Spleen (tissue), 11 donors: ENCODE data around the gene CCDC61. TPM values are rescaled to one million over a fixed set of nuclear protein-coding genes. Genes with fewer than 3 reads are reported as not detected.

Experiments used
- DNase-seq: peaks from one replicate; pipeline ENCODE4 v3.0.0-alpha.2; 2020
- H3K27ac ChIP-seq, 8 donors: fragments of 200-600 bp; sonication (generic) in 7 of 8; 1 replicate in 4 of 8; 2 replicates in 4 of 8; pipeline versions ENCODE4 v1.5.0 to v1.8.0; 2016 to 2021; ENCODE audit warnings: inconsistent platforms in 4 of 8, mild to moderate bottlenecking in 4 of 8, moderate library complexity in 1 of 8
- H3K27me3 ChIP-seq, 7 donors: fragments of 200-600 bp; sonication (generic) in 6 of 7; replicated peaks in 1 of 7; 1 replicate in 4 of 7; 2 replicates in 3 of 7; pipeline versions ENCODE4 v1.5.0 to v1.8.0; 2016 to 2021; ENCODE audit warnings: inconsistent platforms in 3 of 7, mild to moderate bottlenecking in 1 of 7
- H3K36me3 ChIP-seq, 6 donors: fragments of 200-600 bp; sonication (generic) in 5 of 6; 1 replicate in 4 of 6; 2 replicates in 2 of 6; pipeline versions ENCODE4 v1.5.0 to v1.8.0; 2016 to 2021; ENCODE audit warnings: inconsistent platforms in 2 of 6
- H3K4me1 ChIP-seq, 6 donors: fragments of 200-600 bp; sonication (generic) in 5 of 6; 1 replicate in 3 of 6; 2 replicates in 3 of 6; pipeline versions ENCODE4 v1.5.0 to v1.8.0; 2016 to 2021; ENCODE audit warnings: inconsistent platforms in 3 of 6
- H3K4me3 ChIP-seq, 8 donors: fragments of 200-600 bp; sonication (generic) in 7 of 8; 1 replicate in 4 of 8; 2 replicates in 4 of 8; pipeline versions ENCODE4 v1.5.0 to v1.8.0; 2016 to 2021; ENCODE audit warnings: inconsistent platforms in 4 of 8, mild to moderate bottlenecking in 4 of 8, moderate library complexity in 2 of 8
- H3K9me3 ChIP-seq, 8 donors: fragments of 200-600 bp; sonication (generic) in 7 of 8; 1 replicate in 4 of 8; 2 replicates in 4 of 8; pipeline versions ENCODE4 v1.5.0 to v1.8.0; 2016 to 2021; ENCODE audit warnings: inconsistent platforms in 4 of 8
- POLR2A ChIP-seq, 3 donors: fragments of 450-650 bp; IDR thresholded peaks; one replicate each; pipeline ENCODE4 v1.5.1; 2017; ENCODE audit warnings: antibody characterized with exemption in 3 of 3, mild to moderate bottlenecking in 1 of 3
- POLR2AphosphoS5 ChIP-seq, 3 donors: sonication (generic); formaldehyde crosslinking; IDR thresholded peaks; one replicate each; pipeline ENCODE4 v1.5.1; 2017; ENCODE audit warnings: antibody characterized with exemption in 3 of 3
- WGBS, 5 donors: extraction: QIAGEN DNeasy Blood & Tissue Kit in 3 of 5; methylation state at CpG; one replicate each; pipeline versions ENCODE4 v1.1.5 to v1.1.7; 2013 to 2018; 5-methylcytosine and 5-hydroxymethylcytosine counted together
- intact Hi-C: fragments of 100-400 bp; cut with DNase I; formaldehyde crosslinking; loops from one replicate; pipeline ENCODE4 v1.15.0; 2023; ENCODE audit warnings: low total_unique reads
- polyA plus RNA-seq, 3 donors: library from polyadenylated mRNA; stranded (reverse); fragments of 200-250 nt; gene quantifications; one replicate each; pipeline ENCODE4 v1.2.1, GENCODE V29; 2013
- total RNA-seq, 7 donors: library from RNA; depleted of rRNA in 3 of 7; stranded (reverse); fragments of >200 nt in 3 of 7; fragmentation: NEBNext Ultra II Directional in 4 of 7; extraction: Animal tissue kit (Norgen Biotek cat#: 25700) in 4 of 7; gene quantifications; one replicate each; pipeline versions ENCODE4 v1.1.0 to v1.2.1, GENCODE V29; 2016 to 2021
- TF ChIP-seq, protein P1 (sequence below), 11 experiments: fragments of 200-600 bp in 7 of 11; fragments of 450-650 bp in 4 of 11; sonication (generic) in 4 of 11; IDR thresholded peaks in 8 of 11; conservative IDR thresholded peaks in 3 of 11; 1 replicate in 7 of 11; 2 replicates in 4 of 11; pipeline versions ENCODE4 v1.4.0 to v1.8.0; 2016 to 2021; ENCODE audit warnings: antibody characterized with exemption in 11 of 11, inconsistent platforms in 4 of 11, mild to moderate bottlenecking in 1 of 11
- donor health status: healthy with polysubstance abuse.
- donor health status: DM: no; HTN: no; CAD: no; lungs with moderate emphysema.
- donor health status: DM: no; HTN: no; CAD: no.
- donor health status: Bipolar disorder and iron deficiency.
- donor health status: healthy.
- donor health status: DM: no; HTN: no; CAD: no.
- donor health status: DM: yes; HTN: yes; CAD: no.

Gene CCDC61
- total and polyA plus RNA-seq, 10 donors, result 5.0 to 24.6 (median 16.7) TPM

DNA sequence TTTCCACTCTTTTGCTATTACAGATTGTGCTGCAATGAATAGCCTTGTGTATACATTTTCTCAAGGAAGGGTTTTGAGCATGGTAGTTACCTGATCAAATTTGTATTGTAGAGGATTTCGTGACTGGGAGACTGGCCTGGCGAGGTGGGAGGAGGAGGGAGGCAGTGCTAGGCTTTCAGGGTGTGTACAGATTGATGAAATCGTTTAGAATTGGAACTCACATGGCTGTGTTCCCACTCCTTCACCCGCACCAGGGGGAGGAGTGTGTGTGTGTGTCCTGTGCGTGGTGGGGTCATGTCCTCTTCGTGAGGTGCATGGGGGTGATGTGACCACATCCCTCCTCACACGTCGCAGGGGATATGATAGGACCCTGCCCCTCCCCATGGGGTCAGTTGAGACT, 19.3 kb downstream of the CCDC61 start:
- Histone ChIP-seq H3K36me3 (peaks cover 0 to 40% (median 2%) of the 10 kb centered on the region in 6 donors), H3K4me3 (peak overlapping the region in 4 of 8 donors; percentile 75 to 94 (median 80)), H3K27ac (no peak overlapping the region), H3K4me1 (peaks cover 0 to 43% (median 28%) of the 10 kb centered on the region in 6 donors), H3K27me3 (peaks cover 0 to 39% (median 18%) of the 10 kb centered on the region in 7 donors), H3K9me3 (no peaks in the 10 kb centered on the region)
- intact Hi-C loops, result loop anchor here (10.0 kb wide), 1 partner anchor 90 kb away; no protein-coding TSS in a partner anchor
- 46 to 62% (median 47%) methylated on average over 8 of the region's 8 CpGs for WGBS, 5 donors
- TF ChIP-seq, protein P1, sequence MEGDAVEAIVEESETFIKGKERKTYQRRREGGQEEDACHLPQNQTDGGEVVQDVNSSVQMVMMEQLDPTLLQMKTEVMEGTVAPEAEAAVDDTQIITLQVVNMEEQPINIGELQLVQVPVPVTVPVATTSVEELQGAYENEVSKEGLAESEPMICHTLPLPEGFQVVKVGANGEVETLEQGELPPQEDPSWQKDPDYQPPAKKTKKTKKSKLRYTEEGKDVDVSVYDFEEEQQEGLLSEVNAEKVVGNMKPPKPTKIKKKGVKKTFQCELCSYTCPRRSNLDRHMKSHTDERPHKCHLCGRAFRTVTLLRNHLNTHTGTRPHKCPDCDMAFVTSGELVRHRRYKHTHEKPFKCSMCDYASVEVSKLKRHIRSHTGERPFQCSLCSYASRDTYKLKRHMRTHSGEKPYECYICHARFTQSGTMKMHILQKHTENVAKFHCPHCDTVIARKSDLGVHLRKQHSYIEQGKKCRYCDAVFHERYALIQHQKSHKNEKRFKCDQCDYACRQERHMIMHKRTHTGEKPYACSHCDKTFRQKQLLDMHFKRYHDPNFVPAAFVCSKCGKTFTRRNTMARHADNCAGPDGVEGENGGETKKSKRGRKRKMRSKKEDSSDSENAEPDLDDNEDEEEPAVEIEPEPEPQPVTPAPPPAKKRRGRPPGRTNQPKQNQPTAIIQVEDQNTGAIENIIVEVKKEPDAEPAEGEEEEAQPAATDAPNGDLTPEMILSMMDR (IDR thresholded peaks at IDR 0.05 in 8 of 11, conservative IDR thresholded peaks at IDR 0.05 in 3 of 11), result no peak
- TF ChIP-seq POLR2AphosphoS5 (IDR thresholded peaks at IDR 0.05) (no peak), POLR2A (IDR thresholded peaks at IDR 0.05) (no peak)
- DNase-seq, result no peak

DNA sequence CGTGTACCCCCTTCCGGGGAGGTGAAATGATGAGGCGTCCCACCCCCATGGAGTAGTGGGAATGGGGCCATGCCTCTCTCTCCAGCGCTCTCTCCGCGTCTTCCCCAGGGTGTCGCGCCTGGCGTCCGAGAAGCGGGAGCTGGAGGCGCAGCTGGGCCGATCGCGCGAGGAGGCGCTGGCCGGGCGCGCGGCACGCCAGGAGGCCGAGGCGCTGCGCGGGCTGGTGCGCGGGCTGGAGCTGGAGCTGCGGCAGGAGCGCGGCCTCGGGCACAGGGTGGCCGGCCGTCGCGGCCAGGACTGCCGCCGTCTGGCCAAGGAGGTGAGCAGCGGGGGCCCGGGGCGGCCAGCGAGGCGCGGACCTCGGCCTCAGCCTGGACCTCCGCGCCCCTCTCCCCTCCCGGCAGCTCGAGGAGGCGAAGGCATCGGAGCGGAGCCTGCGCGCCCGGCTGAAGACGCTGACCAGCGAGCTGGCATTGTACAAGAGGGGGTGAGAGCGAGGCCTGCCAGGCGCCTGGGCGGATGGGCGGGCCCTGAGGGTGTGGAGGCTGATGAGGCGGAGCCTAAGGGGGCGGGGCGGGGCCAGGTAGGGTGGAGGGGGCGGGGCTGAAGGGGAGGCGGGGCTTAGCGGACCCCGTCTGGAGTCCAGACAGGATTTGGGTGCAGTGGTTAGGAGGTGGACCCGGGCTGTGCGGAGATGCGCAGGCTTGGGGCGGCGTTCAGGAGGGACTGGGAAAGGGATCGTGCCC, 19.8 kb downstream of the CCDC61 start:
- TF ChIP-seq POLR2AphosphoS5 (IDR thresholded peaks at IDR 0.05) (peak in 1 of 3 donors; percentile 63), POLR2A (IDR thresholded peaks at IDR 0.05) (no peak)
- TF ChIP-seq, protein P1 (IDR thresholded peaks at IDR 0.05 in 8 of 11, conservative IDR thresholded peaks at IDR 0.05 in 3 of 11), result peak in 1 of 11 experiments; percentile 16
- Histone ChIP-seq H3K9me3 (no peaks in the 10 kb centered on the region), H3K4me3 (peak overlapping the region in 6 of 8 donors; percentile 53 to 94 (median 76)), H3K27me3 (peaks cover 0 to 39% (median 18%) of the 10 kb centered on the region in 7 donors), H3K36me3 (peaks cover 0 to 41% (median 2%) of the 10 kb centered on the region in 6 donors), H3K27ac (peak overlapping the region in 2 of 8 donors; percentile 83 to 89), H3K4me1 (peaks cover 0 to 37% (median 28%) of the 10 kb centered on the region in 6 donors)
- WGBS, 5 donors, result 5 to 15% (median 10%) methylated on average over 26 to 74 of the region's 74 CpGs
- intact Hi-C loops, result loop anchor here (10.0 kb wide), 1 partner anchor 90 kb away; no protein-coding TSS in a partner anchor
- DNase-seq, result peak; percentile 91

DNA sequence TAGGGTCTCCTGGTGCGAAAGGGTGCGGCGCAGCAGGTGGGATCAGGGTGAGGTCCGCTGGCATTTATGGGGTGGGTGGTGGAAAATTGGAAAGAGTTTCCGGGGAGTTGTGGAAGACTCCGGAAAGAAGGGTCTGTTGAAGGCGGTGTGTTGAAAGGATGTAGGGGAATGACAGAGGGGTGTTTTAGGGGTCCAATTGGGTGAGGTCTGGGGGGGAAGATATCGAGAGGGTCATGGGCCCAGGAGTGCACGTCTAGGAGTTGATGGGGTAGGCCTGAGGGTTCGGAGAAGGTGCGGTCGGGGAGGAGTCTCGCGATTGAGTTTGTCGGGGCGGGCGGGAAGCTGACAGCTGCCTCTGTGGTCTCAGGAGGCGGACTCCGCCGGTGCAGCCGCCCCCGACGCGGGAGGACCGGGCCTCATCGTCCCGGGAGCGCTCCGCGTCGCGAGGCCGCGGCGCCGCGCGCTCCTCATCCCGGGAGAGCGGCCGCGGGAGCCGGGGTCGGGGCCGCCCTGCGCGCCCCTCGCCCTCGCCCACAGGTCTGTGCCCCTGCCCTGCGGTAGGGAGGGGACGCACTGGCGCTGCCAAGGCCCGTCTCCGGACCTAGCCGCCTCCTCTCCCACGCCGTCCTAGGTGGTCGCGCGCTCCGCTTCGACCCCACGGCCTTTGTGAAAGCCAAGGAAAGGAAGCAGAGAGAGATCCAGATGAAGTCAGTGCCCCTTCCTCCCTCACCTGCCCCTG, 20.6 kb downstream of the CCDC61 start:
- TF ChIP-seq POLR2AphosphoS5 (IDR thresholded peaks at IDR 0.05) (no peak), POLR2A (IDR thresholded peaks at IDR 0.05) (no peak)
- TF ChIP-seq, protein P1 (IDR thresholded peaks at IDR 0.05 in 8 of 11, conservative IDR thresholded peaks at IDR 0.05 in 3 of 11), result no peak
- WGBS, 5 donors, result 2 to 8% (median 3%) methylated on average over 28 to 63 of the region's 63 CpGs
- peak; percentile 88 for DNase-seq
- H3K9me3 ChIP-seq, result no peaks in the 10 kb centered on the region
- intact Hi-C loops, result loop anchor here (10.0 kb wide), 1 partner anchor 91 kb away; no protein-coding TSS in a partner anchor
- peaks cover 0 to 39% (median 18%) of the 10 kb centered on the region in 7 donors for H3K27me3 ChIP-seq
- H3K36me3 ChIP-seq, result peaks cover 0 to 34% (median 2%) of the 10 kb centered on the region in 6 donors
- peak overlapping the region; percentile 53 to 94 (median 75) for H3K4me3 ChIP-seq
- H3K27ac ChIP-seq, result peak overlapping the region in 7 of 8 donors; percentile 46 to 89 (median 71)
- peaks cover 0 to 39% (median 28%) of the 10 kb centered on the region in 6 donors for H3K4me1 ChIP-seq
